DND-41 (cell line): ENCODE data around the gene TAAR8.

Source experiments
- EZH2 ChIP-seq: IDR thresholded peaks from 3 replicates; pipeline ENCODE4 v1.6.1; 2012; ENCODE audit warnings: borderline replicate concordance, low read depth, mild to moderate bottlenecking, moderate library complexity, low read length, inconsistent platforms; ENCODE audit not compliant: severe bottlenecking
- TF ChIP-seq, protein P1 (sequence below): IDR thresholded peaks from 2 replicates; pipeline ENCODE4 v1.5.1; 2012; ENCODE audit warnings: borderline replicate concordance, low read length, moderate library complexity, mild to moderate bottlenecking; ENCODE audit not compliant: poor library complexity, severe bottlenecking; ENCODE audit errors: extremely low read depth

DNA sequence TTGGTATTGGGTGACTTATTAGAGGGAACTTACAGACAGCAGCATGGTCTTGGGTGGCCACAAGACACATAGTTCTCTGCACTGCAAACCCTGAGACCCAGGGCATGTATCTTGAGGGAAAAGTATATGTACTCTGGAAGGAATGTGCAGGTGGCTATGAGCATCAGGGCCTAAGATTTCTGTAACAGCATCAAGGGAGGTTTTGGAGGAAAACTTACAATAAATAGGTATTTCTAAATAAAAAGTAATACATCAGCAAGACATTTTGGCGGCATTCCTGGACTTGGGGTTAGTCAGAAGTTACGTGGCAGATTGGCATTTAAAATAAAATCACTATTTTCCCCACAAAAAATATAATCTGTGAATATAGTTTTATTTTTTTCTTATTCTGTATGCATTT, 31.5 kb upstream of the TAAR8 start:
- TF ChIP-seq EZH2: no peak
- TF ChIP-seq, protein P1, sequence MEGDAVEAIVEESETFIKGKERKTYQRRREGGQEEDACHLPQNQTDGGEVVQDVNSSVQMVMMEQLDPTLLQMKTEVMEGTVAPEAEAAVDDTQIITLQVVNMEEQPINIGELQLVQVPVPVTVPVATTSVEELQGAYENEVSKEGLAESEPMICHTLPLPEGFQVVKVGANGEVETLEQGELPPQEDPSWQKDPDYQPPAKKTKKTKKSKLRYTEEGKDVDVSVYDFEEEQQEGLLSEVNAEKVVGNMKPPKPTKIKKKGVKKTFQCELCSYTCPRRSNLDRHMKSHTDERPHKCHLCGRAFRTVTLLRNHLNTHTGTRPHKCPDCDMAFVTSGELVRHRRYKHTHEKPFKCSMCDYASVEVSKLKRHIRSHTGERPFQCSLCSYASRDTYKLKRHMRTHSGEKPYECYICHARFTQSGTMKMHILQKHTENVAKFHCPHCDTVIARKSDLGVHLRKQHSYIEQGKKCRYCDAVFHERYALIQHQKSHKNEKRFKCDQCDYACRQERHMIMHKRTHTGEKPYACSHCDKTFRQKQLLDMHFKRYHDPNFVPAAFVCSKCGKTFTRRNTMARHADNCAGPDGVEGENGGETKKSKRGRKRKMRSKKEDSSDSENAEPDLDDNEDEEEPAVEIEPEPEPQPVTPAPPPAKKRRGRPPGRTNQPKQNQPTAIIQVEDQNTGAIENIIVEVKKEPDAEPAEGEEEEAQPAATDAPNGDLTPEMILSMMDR: no peak
